PC-3 (cell line): Measurements from ENCODE around the gene OR4Q3.
"Not testable (repeated sequence)": the region's sequence is repeated elsewhere in the genome, so short reads cannot be mapped to it uniquely, and the experiment has no call there.

ENCODE experiments used
- EZH2 ChIP-seq: fragments of 300-600 bp; sonication (generic); IDR thresholded peaks from one replicate; pipeline ENCODE4 v1.6.1; 2017; ENCODE audit warnings: antibody characterized with exemption, mild to moderate bottlenecking, low read length; ENCODE audit not compliant: unreplicated experiment
- EZH2phosphoT487 ChIP-seq: fragments of 300-600 bp; sonication (generic); IDR thresholded peaks from 2 replicates; pipeline ENCODE4 v1.6.1; 2018; ENCODE audit warnings: mild to moderate bottlenecking, antibody characterized with exemption, low read length, borderline replicate concordance
- TF ChIP-seq, protein P1 (sequence below): fragments of 300-600 bp; sonication (generic); conservative IDR thresholded peaks from 2 replicates; pipeline ENCODE4 v1.5.1; 2017; ENCODE audit warnings: antibody characterized with exemption, low read depth, mild to moderate bottlenecking, low read length

DNA sequence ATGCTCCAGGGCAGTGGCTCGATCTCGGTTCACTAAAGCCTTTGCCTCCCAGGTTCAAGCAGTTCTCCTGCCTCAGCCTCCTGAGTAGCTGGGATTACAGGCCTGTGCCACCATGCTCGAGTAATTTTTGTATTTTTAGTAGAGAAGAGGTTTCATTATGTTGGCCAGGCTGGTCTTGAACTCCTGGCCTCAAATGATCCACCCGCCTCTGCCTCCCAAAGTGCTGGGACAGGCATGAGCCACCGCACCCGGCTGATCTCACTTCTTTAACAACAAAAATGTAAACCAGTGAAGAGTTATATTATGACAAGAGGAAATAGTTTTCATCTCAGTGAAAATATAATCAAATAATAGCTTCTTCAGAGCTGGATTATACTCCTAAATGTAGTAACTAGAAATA, 43.9 kb downstream of the OR4Q3 start:
- TF ChIP-seq, protein P1, sequence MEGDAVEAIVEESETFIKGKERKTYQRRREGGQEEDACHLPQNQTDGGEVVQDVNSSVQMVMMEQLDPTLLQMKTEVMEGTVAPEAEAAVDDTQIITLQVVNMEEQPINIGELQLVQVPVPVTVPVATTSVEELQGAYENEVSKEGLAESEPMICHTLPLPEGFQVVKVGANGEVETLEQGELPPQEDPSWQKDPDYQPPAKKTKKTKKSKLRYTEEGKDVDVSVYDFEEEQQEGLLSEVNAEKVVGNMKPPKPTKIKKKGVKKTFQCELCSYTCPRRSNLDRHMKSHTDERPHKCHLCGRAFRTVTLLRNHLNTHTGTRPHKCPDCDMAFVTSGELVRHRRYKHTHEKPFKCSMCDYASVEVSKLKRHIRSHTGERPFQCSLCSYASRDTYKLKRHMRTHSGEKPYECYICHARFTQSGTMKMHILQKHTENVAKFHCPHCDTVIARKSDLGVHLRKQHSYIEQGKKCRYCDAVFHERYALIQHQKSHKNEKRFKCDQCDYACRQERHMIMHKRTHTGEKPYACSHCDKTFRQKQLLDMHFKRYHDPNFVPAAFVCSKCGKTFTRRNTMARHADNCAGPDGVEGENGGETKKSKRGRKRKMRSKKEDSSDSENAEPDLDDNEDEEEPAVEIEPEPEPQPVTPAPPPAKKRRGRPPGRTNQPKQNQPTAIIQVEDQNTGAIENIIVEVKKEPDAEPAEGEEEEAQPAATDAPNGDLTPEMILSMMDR, result not testable (repeated sequence)
- not testable (repeated sequence) for TF ChIP-seq EZH2phosphoT487, EZH2
